ENCODE measurements around the gene TMEM130.

The TMEM130 gene

GRCh38 chr7:98836811-98837629 lies 32.8 kb downstream of the TMEM130 start:
- no peak for FAIRE-seq
- peak; percentile 69 for TF ChIP-seq CTCF (IDR thresholded peaks at IDR 0.05; ENCODE audit: insufficient read depth, missing control alignments)
- peak; percentile 50 for DNase-seq (ENCODE audit: insufficient read length, low spot score)

GRCh38 chr7:98834949-98835348 lies 34.9 kb downstream of the TMEM130 start:
- DNase-seq (ENCODE audit: insufficient read length, low spot score) (no peak), FAIRE-seq (no peak)
- no peak for TF ChIP-seq CTCF (IDR thresholded peaks at IDR 0.05; ENCODE audit: insufficient read depth, missing control alignments)

GRCh38 chr7:98833022-98833421 lies 36.8 kb downstream of the TMEM130 start:
- DNase-seq (ENCODE audit: insufficient read length, low spot score), result no peak
- no peak for FAIRE-seq
- no peak for TF ChIP-seq CTCF (IDR thresholded peaks at IDR 0.05; ENCODE audit: insufficient read depth, missing control alignments)

GRCh38 chr7:98831641-98832221 lies 38.1 kb downstream of the TMEM130 start:
- DNase-seq (ENCODE audit: insufficient read length, low spot score) (no peak), FAIRE-seq (no peak)
- peak; percentile 41 for TF ChIP-seq CTCF (IDR thresholded peaks at IDR 0.05; ENCODE audit: insufficient read depth, missing control alignments)

GRCh38 chr7:98830972-98831548 lies 38.8 kb downstream of the TMEM130 start:
- FAIRE-seq (no peak), DNase-seq (ENCODE audit: insufficient read length, low spot score) (no peak)
- TF ChIP-seq CTCF (IDR thresholded peaks at IDR 0.05; ENCODE audit: insufficient read depth, missing control alignments), result no peak

- DNase-seq (ENCODE audit: insufficient read length, low spot score), result no peak
- no peak for FAIRE-seq
- no peak for TF ChIP-seq CTCF (IDR thresholded peaks at IDR 0.05; ENCODE audit: insufficient read depth, missing control alignments)
Observed at GRCh38 chr7:98828368-98828767, 41.4 kb downstream of the TMEM130 start.

GRCh38 chr7:98827258-98827657 lies 42.6 kb downstream of the TMEM130 start:
- FAIRE-seq (no peak), DNase-seq (ENCODE audit: insufficient read length, low spot score) (no peak)
- no peak for TF ChIP-seq CTCF (IDR thresholded peaks at IDR 0.05; ENCODE audit: insufficient read depth, missing control alignments)
